GM23338 (cell line): ENCODE results near the gene DENND4A. TPM values are rescaled to one million over a fixed set of nuclear protein-coding genes. Genes with fewer than 3 reads are reported as not detected.

Experiments used
- ATAC-seq: fragments of 200-7000 bp; cut with Tn5 transposase; 3 replicates; pipeline ENCODE4 v1.9.1; 2020
- DNase-seq: peaks from one replicate; pipeline ENCODE4 v3.0.0-alpha.2; 2015; ENCODE audit warnings: low spot score
- H2AFZ ChIP-seq: fragments of 200-600 bp; sonication (generic); 2 replicates; pipeline ENCODE4 v1.8.0; 2016; ENCODE audit warnings: antibody characterized with exemption, mild to moderate bottlenecking, moderate library complexity
- H3F3A ChIP-seq: fragments of 200-600 bp; sonication (generic); replicated peaks from 2 replicates; pipeline ENCODE4 v1.8.0; 2017; ENCODE audit warnings: antibody characterized with exemption, mixed run types, low read depth
- H3K27ac ChIP-seq: fragments of 200-600 bp; sonication (generic); 2 replicates; pipeline ENCODE4 v1.6.1; 2016; ENCODE audit warnings: low read depth
- H3K27me3 ChIP-seq: fragments of 200-600 bp; sonication (generic); 2 replicates; pipeline ENCODE4 v1.8.0; 2016; ENCODE audit warnings: mild to moderate bottlenecking, mixed run types, moderate library complexity; ENCODE audit not compliant: insufficient read depth
- H3K36me3 ChIP-seq: fragments of 200-600 bp; sonication (generic); 2 replicates; pipeline ENCODE4 v1.8.0; 2016; ENCODE audit warnings: mild to moderate bottlenecking; ENCODE audit not compliant: insufficient read depth
- H3K4me1 ChIP-seq: fragments of 200-600 bp; sonication (generic); 2 replicates; pipeline ENCODE4 v1.8.0; 2016; ENCODE audit warnings: mild to moderate bottlenecking, moderate library complexity; ENCODE audit not compliant: insufficient read depth
- H3K4me2 ChIP-seq: fragments of 200-600 bp; sonication (generic); 2 replicates; pipeline ENCODE4 v1.7.1; 2017; ENCODE audit warnings: mixed run types
- H3K4me3 ChIP-seq: fragments of 200-600 bp; sonication (generic); 2 replicates; pipeline ENCODE4 v1.6.1; 2016; ENCODE audit warnings: mixed run types
- H3K79me2 ChIP-seq: fragments of 200-600 bp; sonication (generic); replicated peaks from 2 replicates; pipeline ENCODE4 v1.8.0; 2017; ENCODE audit warnings: mild to moderate bottlenecking; ENCODE audit not compliant: insufficient read depth
- H3K9me2 ChIP-seq: fragments of 200-600 bp; sonication (generic); 2 replicates; pipeline ENCODE4 v1.8.0; 2017; ENCODE audit not compliant: insufficient read depth
- H4K20me1 ChIP-seq: fragments of 200-600 bp; sonication (generic); replicated peaks from 2 replicates; pipeline ENCODE4 v1.8.0; 2017; ENCODE audit warnings: mild to moderate bottlenecking; ENCODE audit not compliant: insufficient read depth
- H3K27ac Mint-ChIP-seq: 2 replicates; pipeline ENCODE4 v1.8.0; 2020; ENCODE audit warnings: inconsistent platforms, mild to moderate bottlenecking, moderate library complexity, mixed read lengths
- H3K27me3 Mint-ChIP-seq: 3 replicates; pipeline ENCODE4 v1.8.0; 2022; ENCODE audit warnings: low read depth, mild to moderate bottlenecking, moderate library complexity, mixed read lengths, inconsistent platforms; ENCODE audit not compliant: insufficient read depth, poor library complexity
- H3K36me3 Mint-ChIP-seq: 3 replicates; pipeline ENCODE4 v1.8.0; 2021; ENCODE audit warnings: low read depth, mild to moderate bottlenecking, inconsistent platforms, moderate library complexity, mixed read lengths
- H3K4me1 Mint-ChIP-seq: 3 replicates; pipeline ENCODE4 v1.8.0; 2020; ENCODE audit warnings: mild to moderate bottlenecking, inconsistent platforms, mixed read lengths
- H3K4me3 Mint-ChIP-seq: 3 replicates; pipeline ENCODE4 v1.8.0; 2021; ENCODE audit warnings: moderate library complexity, mild to moderate bottlenecking, inconsistent platforms, mixed read lengths
- H3K9me3 Mint-ChIP-seq: 3 replicates; pipeline ENCODE4 v1.8.0; 2020; ENCODE audit warnings: moderate library complexity, mild to moderate bottlenecking, inconsistent platforms, mixed read lengths
- ETS1 ChIP-seq: IDR thresholded peaks from 2 replicates; pipeline ENCODE4 v1.6.1; 2016; ENCODE audit warnings: antibody characterized with exemption
- EZH2 ChIP-seq: fragments of 200-600 bp; sonication (generic); IDR thresholded peaks from one replicate; pipeline ENCODE4 v1.8.0; 2017; ENCODE audit warnings: antibody characterized with exemption, mild to moderate bottlenecking, low read depth; ENCODE audit not compliant: unreplicated experiment
- NANOG ChIP-seq: IDR thresholded peaks from 2 replicates; pipeline ENCODE4 v1.6.1; 2016; ENCODE audit warnings: antibody characterized with exemption, borderline replicate concordance
- POLR2AphosphoS5 ChIP-seq: IDR thresholded peaks from 2 replicates; pipeline ENCODE4 v1.6.1; 2016; ENCODE audit warnings: antibody characterized with exemption, low read depth
- REST ChIP-seq: IDR thresholded peaks from one replicate; pipeline ENCODE4 v1.6.1; 2018; ENCODE audit warnings: antibody characterized with exemption; ENCODE audit not compliant: unreplicated experiment
- STAT1 ChIP-seq: IDR thresholded peaks from one replicate; pipeline ENCODE4 v1.6.1; 2016; ENCODE audit warnings: antibody characterized with exemption; ENCODE audit not compliant: unreplicated experiment
- ZNF114 ChIP-seq: fragments of 250-450 bp; sonication (Bioruptor Pico); IDR thresholded peaks from 2 replicates; pipeline ENCODE4 v1.5.0; 2020; ENCODE audit warnings: mild to moderate bottlenecking, moderate library complexity
- ZNF331 ChIP-seq: fragments of 250-450 bp; sonication (Bioruptor Pico); IDR thresholded peaks from 2 replicates; pipeline ENCODE4 v1.5.0; 2020; ENCODE audit warnings: low read depth, mild to moderate bottlenecking, moderate library complexity
- polyA plus RNA-seq: library from polyadenylated mRNA; unstranded; fragments of >200 nt; fragmentation: Nextera tagmentation; extraction: Ambion mirVana; gene quantifications from 2 replicates; pipeline ENCODE4 v1.2.1, GENCODE V29; 2016
- total RNA-seq: library from RNA; depleted of rRNA; stranded (reverse); fragments of >200 nt; shearing (Covaris generic); gene quantifications from 2 replicates; pipeline ENCODE4 v1.2.3, GENCODE V29; 2014
- TF ChIP-seq, protein P1 (sequence below): fragments of 250-450 bp; sonication (Bioruptor Pico); IDR thresholded peaks from 2 replicates; pipeline ENCODE4 v1.5.0; 2020; ENCODE audit warnings: mild to moderate bottlenecking, moderate library complexity
- TF ChIP-seq, protein P2 (sequence below), 2 experiments: fragments of 200-600 bp in 1 of 2; sonication (generic) in 1 of 2; conservative IDR thresholded peaks; 2 replicates each; pipeline versions ENCODE4 v1.5.1 to v1.6.1; 2016 to 2017; ENCODE audit warnings: antibody characterized with exemption in 2 of 2, low read depth in 2 of 2, mild to moderate bottlenecking in 2 of 2, moderate library complexity in 1 of 2

The DENND4A gene
- total and polyA plus RNA-seq, 2 experiments from 2014 or later: 3.4 to 9.0 TPM

- TF ChIP-seq, protein P1, sequence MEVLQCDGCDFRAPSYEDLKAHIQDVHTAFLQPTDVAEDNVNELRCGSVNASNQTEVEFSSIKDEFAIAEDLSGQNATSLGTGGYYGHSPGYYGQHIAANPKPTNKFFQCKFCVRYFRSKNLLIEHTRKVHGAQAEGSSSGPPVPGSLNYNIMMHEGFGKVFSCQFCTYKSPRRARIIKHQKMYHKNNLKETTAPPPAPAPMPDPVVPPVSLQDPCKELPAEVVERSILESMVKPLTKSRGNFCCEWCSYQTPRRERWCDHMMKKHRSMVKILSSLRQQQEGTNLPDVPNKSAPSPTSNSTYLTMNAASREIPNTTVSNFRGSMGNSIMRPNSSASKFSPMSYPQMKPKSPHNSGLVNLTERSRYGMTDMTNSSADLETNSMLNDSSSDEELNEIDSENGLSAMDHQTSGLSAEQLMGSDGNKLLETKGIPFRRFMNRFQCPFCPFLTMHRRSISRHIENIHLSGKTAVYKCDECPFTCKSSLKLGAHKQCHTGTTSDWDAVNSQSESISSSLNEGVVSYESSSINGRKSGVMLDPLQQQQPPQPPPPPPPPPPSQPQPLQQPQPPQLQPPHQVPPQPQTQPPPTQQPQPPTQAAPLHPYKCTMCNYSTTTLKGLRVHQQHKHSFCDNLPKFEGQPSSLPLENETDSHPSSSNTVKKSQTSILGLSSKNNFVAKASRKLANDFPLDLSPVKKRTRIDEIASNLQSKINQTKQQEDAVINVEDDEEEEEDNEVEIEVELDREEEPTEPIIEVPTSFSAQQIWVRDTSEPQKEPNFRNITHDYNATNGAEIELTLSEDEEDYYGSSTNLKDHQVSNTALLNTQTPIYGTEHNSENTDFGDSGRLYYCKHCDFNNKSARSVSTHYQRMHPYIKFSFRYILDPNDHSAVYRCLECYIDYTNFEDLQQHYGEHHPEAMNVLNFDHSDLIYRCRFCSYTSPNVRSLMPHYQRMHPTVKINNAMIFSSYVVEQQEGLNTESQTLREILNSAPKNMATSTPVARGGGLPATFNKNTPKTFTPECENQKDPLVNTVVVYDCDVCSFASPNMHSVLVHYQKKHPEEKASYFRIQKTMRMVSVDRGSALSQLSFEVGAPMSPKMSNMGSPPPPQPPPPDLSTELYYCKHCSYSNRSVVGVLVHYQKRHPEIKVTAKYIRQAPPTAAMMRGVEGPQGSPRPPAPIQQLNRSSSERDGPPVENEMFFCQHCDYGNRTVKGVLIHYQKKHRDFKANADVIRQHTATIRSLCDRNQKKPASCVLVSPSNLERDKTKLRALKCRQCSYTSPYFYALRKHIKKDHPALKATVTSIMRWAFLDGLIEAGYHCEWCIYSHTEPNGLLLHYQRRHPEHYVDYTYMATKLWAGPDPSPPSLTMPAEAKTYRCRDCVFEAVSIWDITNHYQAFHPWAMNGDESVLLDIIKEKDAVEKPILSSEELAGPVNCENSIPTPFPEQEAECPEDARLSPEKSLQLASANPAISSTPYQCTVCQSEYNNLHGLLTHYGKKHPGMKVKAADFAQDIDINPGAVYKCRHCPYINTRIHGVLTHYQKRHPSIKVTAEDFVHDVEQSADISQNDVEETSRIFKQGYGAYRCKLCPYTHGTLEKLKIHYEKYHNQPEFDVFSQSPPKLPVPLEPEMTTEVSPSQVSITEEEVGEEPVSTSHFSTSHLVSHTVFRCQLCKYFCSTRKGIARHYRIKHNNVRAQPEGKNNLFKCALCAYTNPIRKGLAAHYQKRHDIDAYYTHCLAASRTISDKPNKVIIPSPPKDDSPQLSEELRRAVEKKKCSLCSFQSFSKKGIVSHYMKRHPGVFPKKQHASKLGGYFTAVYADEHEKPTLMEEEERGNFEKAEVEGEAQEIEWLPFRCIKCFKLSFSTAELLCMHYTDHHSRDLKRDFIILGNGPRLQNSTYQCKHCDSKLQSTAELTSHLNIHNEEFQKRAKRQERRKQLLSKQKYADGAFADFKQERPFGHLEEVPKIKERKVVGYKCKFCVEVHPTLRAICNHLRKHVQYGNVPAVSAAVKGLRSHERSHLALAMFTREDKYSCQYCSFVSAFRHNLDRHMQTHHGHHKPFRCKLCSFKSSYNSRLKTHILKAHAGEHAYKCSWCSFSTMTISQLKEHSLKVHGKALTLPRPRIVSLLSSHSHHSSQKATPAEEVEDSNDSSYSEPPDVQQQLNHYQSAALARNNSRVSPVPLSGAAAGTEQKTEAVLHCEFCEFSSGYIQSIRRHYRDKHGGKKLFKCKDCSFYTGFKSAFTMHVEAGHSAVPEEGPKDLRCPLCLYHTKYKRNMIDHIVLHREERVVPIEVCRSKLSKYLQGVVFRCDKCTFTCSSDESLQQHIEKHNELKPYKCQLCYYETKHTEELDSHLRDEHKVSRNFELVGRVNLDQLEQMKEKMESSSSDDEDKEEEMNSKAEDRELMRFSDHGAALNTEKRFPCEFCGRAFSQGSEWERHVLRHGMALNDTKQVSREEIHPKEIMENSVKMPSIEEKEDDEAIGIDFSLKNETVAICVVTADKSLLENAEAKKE (CRISPR knock-in tag): no peak
- TF ChIP-seq EZH2: no peak
- TF ChIP-seq POLR2AphosphoS5: no peak
- no peak for TF ChIP-seq STAT1
- TF ChIP-seq, protein P2, sequence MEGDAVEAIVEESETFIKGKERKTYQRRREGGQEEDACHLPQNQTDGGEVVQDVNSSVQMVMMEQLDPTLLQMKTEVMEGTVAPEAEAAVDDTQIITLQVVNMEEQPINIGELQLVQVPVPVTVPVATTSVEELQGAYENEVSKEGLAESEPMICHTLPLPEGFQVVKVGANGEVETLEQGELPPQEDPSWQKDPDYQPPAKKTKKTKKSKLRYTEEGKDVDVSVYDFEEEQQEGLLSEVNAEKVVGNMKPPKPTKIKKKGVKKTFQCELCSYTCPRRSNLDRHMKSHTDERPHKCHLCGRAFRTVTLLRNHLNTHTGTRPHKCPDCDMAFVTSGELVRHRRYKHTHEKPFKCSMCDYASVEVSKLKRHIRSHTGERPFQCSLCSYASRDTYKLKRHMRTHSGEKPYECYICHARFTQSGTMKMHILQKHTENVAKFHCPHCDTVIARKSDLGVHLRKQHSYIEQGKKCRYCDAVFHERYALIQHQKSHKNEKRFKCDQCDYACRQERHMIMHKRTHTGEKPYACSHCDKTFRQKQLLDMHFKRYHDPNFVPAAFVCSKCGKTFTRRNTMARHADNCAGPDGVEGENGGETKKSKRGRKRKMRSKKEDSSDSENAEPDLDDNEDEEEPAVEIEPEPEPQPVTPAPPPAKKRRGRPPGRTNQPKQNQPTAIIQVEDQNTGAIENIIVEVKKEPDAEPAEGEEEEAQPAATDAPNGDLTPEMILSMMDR (conservative IDR thresholded peaks at IDR 0.05; ENCODE audit: low read depth in 2 of 2): no peak
- no peak for TF ChIP-seq NANOG
Measured at GRCh38 chr15:65789105-65789504, 3.0 kb downstream of the DENND4A start (continued).

- H3K9me3 Mint-ChIP-seq: no peaks in the 10 kb centered on the region
- TF ChIP-seq ZNF114 (CRISPR knock-in tag): no peak
- no peak for TF ChIP-seq REST
- TF ChIP-seq ZNF331 (CRISPR knock-in tag): no peak
- TF ChIP-seq POLR2AphosphoS5: no peak
- TF ChIP-seq, protein P2 (conservative IDR thresholded peaks at IDR 0.05; ENCODE audit: low read depth in 2 of 2): no peak
- no peak for TF ChIP-seq NANOG
- TF ChIP-seq ETS1: no peak
Measured at GRCh38 chr15:65787260-65787659, 4.8 kb downstream of the DENND4A start.

More at GRCh38 chr15:65787260-65787659, 4.8 kb downstream of the DENND4A start:
- Mint-ChIP-seq H3K4me3 (no peak overlapping the region), H3K36me3 (no peaks in the 10 kb centered on the region), H3K4me1 (peaks cover 11% of the 10 kb centered on the region; the same call in 2 of the 3 replicates), H3K27me3 (no peaks in the 10 kb centered on the region), H3K27ac (no peak overlapping the region)
- H2AFZ ChIP-seq: no peak overlapping the region
- DNase-seq (no peak), ATAC-seq (no peak)
- peaks cover 9% of the 10 kb centered on the region; the same call in 1 of the 2 replicates for H3K79me2 ChIP-seq
- H3K4me3 ChIP-seq: no peak overlapping the region
- H4K20me1 ChIP-seq: no peaks in the 10 kb centered on the region
- no peaks in the 10 kb centered on the region for H3F3A ChIP-seq
- no peaks in the 10 kb centered on the region for H3K36me3 ChIP-seq
- H3K27ac ChIP-seq: no peak overlapping the region
- peaks cover 7% of the 10 kb centered on the region; the same call in 1 of the 2 replicates for H3K27me3 ChIP-seq
- H3K4me2 ChIP-seq: no peak overlapping the region
- H3K9me2 ChIP-seq: no peaks in the 10 kb centered on the region
- H3K4me1 ChIP-seq: peaks cover 7% of the 10 kb centered on the region
